Prostate gland (tissue), 2 donors: ENCODE data around the gene APC.

Source experiments
- CTCF ChIP-seq, 4 experiments: fragments of 200-600 bp in 2 of 4; fragments of 450-650 bp in 2 of 4; sonication (generic) in 2 of 4; IDR thresholded peaks; 1 replicate in 3 of 4; 2 replicates in 1 of 4; pipeline ENCODE4 v1.5.1; 2016 to 2019; ENCODE audit warnings: antibody characterized with exemption in 4 of 4, mild to moderate bottlenecking in 2 of 4, moderate library complexity in 2 of 4
- POLR2A ChIP-seq: fragments of 450-650 bp; IDR thresholded peaks from one replicate; pipeline ENCODE4 v1.6.1; 2016; ENCODE audit warnings: antibody characterized with exemption, mild to moderate bottlenecking
- POLR2AphosphoS5 ChIP-seq: sonication (generic); formaldehyde crosslinking; IDR thresholded peaks from one replicate; pipeline ENCODE4 v1.6.1; 2017; ENCODE audit warnings: antibody characterized with exemption

- TF ChIP-seq CTCF (IDR thresholded peaks at IDR 0.05) (no peak), POLR2AphosphoS5 (no peak), POLR2A (no peak)
Measured at GRCh38 chr5:112737070-112737462, 619 bp upstream of the APC start.
